ENCODE results near the gene COL6A3.

GRCh38 chr2:237324405-237324831 lies 89.5 kb downstream of the COL6A3 start:
- TF ChIP-seq CTCF (IDR thresholded peaks at IDR 0.05): no peak
- TF ChIP-seq USF2 (IDR thresholded peaks at IDR 0.05; ENCODE audit: borderline replicate concordance, low read depth, low read length): no peak
- no peak for TF ChIP-seq POLR2AphosphoS5 (IDR thresholded peaks at IDR 0.05; ENCODE audit: low read depth, low read length)
- no peak for TF ChIP-seq EZH2phosphoT487 (IDR thresholded peaks at IDR 0.05; ENCODE audit: borderline replicate concordance, low read depth)
- TF ChIP-seq JUND (IDR thresholded peaks at IDR 0.05): no peak
- TF ChIP-seq RXRA (IDR thresholded peaks at IDR 0.05; ENCODE audit: borderline replicate concordance, low read depth): no peak
- TF ChIP-seq USF1 (IDR thresholded peaks at IDR 0.05; ENCODE audit: borderline replicate concordance, low read depth): no peak
- TF ChIP-seq RAD21 (IDR thresholded peaks at IDR 0.05; ENCODE audit: low read length): no peak
- TF ChIP-seq CHD2 (IDR thresholded peaks at IDR 0.05; ENCODE audit: low read length, partially characterized antibody): no peak
- TF ChIP-seq SIN3A (IDR thresholded peaks at IDR 0.05; ENCODE audit: borderline replicate concordance, low read depth, low read length): no peak
- TF ChIP-seq TEAD4 (IDR thresholded peaks at IDR 0.05; ENCODE audit: borderline replicate concordance, insufficient read depth): no peak
- no peak for TF ChIP-seq REST (IDR thresholded peaks at IDR 0.05; ENCODE audit: low read depth, low read length)
- no peak for TF ChIP-seq MXI1 (IDR thresholded peaks at IDR 0.05; ENCODE audit: low read depth, low read length)
- no peak for TF ChIP-seq ELF1 (IDR thresholded peaks at IDR 0.05)

Measured in SK-N-SH (cell line).